Measurements from ENCODE around the gene CFAP119.

- TF ChIP-seq CTCF (IDR thresholded peaks at IDR 0.05; ENCODE audit: low read length) (no peak), EZH2 (IDR thresholded peaks at IDR 0.05; ENCODE audit: borderline replicate concordance, low read length) (no peak)
These were observed 46.3 kb upstream of the CFAP119 start for GRCh38 chr16:30808146-30808545.

All from OCI-LY1 (cell line).